Kidney capillary endothelial cell (primary cell): ENCODE data around the gene PITX2.

ENCODE experiments used
- DNase-seq: peaks from one replicate; pipeline ENCODE4 v3.0.0-alpha.2; 2018; ENCODE audit warnings: low spot score

PITX2 gene

DNA sequence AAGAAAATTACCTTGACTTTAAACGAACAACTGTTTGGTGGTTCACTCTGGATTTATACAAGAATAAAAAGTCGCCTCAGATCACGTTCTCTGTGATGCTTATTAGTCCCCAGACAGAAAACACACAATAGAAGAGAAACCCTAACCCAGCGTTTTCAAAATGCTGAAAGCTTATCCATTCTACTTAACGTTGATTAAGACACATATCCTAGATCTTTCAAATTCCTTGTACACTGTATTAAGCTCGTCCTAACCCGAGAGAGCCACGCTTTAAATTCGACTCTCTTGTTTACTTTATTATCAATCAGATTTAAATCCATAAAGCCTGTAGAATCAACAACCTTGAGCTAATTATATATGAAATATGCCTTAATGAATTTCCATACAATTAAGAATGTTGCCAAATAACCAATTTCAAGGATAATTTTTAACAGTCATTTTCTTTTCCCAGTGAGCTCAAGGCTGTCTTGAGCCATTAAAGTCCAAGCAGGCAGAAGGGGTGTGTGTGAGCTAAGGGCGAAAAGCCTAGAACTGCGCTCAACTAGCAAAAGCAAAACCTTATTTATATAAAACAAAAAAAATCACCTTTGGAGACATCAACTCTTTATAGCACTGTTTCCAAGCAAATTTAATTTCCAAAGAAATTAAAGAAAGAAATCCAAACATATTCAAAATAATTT, 981 bp upstream of the PITX2 start:
- no peak for DNase-seq

DNA sequence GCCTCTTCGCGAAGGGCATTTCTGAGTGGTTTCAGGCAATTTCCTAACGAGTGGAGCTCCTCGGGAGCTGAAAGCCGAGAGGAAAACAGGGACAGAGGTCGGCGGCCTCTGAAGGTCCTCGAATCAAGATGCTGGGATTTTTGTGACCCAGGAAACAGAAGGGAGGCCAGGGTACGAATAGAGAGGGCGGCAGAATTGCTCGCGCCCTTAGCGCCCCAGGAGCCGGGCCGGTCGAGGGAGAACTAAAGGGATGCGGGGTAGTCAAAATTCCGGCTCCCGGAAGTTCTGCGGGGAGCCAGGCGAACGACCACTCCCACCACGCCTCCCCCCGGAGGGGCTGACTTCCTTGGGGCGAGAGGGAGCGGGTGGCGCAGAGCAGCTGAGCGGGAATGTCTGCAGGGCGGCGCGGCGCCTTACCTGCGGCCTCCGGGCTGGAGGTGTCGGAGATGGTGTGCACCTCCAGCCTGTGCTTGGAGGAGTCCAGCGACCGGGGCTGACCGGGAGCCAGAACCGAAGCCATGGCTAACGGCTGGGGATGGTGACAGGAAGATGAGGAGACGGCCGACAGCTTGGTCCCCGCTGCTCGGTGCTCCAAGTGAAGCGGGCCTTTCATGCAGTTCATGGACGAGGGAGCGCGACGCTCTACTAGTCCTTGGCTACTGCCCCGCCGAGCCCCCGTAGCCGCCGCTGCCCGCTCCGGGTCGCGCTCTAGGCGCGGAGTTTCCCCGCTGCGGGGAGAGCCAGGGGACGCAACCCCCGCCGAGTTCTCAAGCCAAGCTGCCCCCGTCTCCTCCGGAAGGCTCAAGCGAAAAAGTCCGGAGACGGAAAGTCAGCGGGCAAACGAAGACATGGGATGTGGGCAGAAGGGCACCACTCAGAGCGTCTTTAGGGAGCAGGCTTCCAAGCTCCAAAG, 782 bp downstream of the PITX2 start:
- no peak for DNase-seq

DNA sequence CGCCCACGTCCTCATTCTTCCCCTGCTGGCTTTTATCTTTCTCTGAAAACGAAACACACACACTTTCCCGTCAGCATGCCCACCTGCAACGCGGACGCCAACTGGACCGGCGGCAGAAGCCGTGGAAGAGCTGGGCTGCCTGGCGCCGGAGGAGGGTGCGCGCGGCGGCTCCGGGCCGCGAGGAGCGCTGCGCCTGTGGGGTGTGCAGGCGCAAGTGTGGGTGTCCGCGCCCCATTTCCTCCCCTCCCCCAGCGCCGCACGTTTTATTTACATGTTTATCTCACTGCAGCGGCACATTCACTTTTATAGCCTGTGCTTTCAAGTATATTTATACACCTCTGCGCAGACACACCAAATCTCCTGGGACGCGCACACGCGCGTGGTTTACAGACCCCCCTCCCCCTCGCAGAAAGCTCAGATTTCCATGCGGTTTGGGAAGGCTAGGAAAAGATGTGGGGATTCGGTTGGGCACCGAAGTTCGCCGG, 1.5 kb downstream of the PITX2 start:
- DNase-seq = no peak

DNA sequence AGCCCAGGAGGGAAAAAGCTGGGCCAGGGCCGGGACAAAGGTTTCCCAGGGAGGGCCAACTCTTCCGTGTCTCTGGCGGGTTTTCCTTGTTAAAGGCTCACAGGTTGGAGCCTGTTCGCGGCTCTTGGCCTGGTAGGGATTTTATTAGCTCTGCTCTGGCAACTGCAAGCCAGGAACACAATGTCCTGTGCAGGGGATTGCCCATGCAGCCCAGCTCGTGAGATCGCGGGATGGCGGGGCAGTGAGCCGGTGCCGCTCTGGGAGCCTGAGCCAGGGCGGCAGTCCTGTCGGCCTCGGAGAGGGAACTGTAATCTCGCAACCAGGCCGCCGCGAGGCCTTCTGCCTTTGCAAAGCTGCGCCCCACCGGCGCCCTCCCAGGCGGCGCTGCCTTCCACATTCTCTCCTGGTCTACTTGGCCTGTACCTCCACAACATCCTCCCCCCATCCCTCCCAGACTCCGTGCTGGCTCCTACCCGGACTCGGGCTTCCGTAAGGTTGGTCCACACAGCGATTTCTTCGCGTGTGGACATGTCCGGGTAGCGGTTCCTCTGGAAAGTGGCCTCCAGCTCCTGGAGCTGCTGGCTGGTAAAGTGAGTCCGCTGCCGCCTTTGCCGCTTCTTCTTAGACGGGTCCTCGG, 2.1 kb downstream of the PITX2 start:
- no peak for DNase-seq

DNA sequence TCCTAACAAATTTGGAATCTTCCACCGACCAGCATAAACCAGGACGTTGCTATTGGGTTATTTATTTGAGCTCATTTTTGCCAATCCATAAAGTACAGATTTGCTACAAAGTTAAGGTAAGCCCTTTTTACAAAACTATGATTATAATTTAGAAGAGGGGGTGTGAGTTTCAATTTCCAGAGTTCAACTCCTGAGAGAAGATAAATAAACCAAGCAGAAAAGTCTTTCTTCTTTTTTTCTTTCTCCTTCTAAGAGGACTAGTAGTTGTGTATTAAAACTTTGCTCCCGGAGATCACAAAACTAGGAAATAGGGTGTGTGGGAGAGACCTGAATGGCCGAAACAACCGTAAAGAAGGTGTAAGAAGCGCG, 2.6 kb downstream of the PITX2 start:
- DNase-seq = no peak

DNA sequence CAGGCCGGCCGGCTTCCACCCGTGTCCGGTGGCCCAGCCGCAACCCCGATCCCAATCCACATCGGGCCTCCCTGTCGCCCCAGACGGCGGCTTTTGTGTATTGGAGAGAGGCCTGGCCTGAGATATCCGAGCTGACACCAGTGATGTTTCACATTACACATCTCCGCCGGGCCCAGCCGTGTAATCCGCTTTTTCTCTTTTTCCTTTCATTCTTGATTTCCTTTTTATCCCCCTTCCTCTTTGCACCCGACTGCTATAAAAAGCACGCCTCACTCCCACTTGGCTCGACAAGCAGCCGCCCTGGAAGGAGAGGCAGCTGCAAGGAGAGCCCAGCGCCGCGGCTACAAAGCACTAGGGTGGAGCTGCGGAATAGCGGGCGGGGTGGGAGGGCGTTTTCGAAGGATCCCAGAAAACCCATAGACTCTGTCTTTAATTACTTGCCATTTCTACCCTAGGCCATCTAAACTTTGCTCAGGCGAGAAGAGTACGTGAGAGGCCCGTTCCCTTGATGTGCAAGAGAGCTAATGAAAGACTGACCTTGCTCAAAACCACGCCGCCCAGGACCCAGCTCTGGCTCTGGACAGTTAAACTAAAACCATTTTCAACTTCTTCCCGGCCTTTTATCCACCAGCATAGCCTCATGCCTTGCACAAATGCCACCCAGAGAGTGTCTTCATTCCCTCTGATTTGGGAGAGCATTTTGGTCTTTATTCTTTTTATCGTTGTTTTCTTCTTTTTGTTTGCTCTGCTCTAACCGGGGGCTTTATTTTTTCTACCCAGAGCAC, 3.2 kb downstream of the PITX2 start:
- no peak for DNase-seq

DNA sequence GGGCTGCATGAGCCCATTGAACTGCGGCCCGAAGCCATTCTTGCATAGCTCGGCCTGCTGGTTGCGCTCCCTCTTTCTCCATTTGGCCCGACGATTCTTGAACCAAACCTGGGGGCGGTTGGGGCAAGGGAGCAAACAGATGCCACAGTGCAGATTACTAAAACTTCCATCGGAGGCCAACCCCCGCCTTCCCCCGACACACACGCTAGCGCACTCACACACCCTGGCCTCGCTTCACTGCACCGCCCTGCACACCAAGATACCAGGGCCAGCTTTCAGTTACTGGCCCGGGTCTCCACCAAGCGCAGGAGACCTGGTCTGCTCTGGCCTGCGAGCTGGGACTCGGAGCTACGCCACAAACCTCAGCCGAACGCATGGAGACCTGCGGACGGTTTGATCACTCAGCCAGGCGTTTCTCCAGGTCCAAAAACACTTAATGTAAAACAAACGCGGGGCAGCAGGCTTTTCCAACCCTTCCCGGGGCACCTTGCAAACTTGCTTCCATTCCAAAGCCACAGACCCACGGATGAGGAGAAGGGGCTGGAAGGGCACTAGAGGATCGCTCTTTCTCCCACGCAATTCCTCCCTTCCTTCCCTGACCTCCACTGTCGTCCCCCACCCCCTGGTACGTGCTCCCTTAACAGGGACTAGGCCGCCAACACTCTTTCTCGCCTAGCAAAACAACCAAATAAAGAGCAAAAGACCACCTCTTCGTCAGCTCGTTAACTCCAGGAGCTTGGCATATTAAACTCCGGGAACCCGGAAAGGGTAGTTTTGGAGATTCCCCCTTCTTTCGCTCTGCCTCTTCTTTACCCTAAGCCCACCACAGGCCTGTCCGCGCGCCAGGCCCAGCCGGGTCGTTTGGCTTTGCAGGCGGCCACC, 4.1 kb downstream of the PITX2 start:
- no peak for DNase-seq

DNA sequence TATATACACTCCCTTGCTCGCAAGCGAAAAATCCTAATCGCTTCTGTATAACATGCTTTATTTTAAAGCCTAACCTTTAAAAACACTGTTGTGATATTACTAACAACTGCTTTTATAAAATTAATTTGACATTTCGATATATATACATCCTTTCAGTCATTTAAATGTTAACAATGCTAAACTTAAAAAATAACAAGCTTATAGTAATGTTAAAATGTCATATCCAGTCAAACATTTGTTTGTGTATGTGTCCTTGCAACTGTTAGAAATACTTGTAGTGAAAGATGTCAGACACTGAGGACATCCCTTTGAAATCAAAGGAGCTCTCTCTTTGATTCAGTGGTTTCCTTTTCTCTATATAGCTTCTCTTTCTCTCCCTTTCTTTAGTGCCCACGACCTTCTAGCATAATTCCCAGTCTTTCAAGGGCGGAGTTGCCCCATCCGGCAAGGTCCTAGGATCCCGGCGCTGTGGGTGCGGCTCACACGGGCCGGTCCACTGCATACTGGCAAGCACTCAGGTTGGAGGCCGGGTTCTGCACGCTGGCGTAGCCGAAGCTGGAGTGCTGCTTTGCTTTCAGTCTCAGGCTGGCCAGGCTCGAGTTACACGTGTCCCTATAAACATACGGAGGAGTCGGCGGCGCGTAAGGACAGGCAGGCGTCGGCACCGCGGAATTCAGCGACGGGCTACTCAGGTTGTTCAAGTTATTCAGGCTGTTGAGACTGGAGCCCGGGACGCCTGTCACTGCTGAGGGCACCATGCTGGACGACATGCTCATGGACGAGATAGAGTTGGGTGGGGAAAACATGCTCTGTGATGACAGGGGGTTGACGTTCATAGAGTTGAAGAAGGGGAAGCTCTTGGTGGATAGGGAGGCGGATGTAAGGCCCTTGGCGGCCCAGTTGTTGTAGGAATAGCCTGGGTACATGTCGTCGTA, 5.0 kb downstream of the PITX2 start:
- no peak for DNase-seq

DNA sequence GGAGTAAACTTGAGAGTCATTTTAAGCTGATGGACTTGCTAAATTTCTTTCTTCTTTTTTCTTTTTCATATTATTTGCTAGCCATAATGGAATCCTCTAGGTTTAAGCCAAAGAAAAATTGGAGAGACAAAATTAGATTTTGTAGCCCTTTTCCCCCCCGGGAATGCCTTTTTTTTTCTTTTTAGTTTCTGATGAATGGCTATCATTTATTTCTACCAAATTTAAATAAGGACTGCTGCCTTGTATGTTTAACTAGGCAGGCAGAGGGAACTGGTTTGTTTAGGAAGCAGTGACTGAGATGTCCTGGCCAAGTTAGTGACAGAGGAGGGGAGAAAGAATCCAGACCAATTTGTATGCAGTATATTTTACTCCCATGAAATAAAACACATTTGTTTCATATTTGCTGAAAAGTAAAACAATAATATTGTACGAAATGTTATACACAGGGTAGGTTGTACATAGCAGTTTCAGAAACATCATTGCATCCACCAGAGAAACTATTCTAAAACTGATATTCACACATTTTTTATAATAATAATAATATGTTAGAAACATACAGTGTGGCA, 5.7 kb downstream of the PITX2 start:
- DNase-seq = no peak

DNA sequence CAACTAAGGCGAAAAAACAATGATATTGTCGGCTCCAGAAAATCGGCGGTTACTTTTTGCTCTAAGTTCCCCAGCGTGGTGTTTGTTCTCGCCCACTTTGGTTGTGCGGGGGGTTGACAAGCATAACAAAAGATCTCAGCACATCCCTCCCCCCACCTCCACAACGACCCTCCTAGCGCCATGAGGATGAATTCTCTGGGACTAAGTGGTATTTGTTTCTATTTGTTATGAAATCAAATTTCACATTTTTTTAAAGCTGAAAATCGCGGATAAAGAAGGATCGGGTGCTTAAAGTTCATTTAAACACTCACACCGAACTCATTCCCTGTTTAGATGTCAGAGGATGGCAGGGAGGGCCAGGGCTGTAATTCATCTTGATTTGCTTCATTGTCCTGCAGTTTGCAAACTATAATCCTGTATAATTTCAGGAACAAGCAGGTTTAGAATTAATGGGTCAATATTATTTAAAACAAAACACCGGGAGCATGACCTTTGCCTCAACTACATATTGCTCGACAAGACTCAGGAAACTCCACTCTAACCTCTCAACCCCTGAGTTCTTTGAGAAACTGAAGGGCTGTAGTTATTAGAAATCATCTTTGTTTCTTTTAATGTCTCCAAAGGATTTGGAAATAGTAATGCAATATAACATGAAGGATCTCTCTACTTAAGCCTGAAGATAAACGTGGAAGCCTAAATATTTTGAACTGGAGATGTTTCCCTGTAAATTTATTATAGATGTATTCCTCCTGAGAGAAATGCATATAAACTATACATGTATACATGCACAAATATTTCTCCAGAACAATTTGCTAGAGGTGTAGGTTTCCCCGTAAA, 6.4 kb downstream of the PITX2 start:
- DNase-seq = no peak

DNA sequence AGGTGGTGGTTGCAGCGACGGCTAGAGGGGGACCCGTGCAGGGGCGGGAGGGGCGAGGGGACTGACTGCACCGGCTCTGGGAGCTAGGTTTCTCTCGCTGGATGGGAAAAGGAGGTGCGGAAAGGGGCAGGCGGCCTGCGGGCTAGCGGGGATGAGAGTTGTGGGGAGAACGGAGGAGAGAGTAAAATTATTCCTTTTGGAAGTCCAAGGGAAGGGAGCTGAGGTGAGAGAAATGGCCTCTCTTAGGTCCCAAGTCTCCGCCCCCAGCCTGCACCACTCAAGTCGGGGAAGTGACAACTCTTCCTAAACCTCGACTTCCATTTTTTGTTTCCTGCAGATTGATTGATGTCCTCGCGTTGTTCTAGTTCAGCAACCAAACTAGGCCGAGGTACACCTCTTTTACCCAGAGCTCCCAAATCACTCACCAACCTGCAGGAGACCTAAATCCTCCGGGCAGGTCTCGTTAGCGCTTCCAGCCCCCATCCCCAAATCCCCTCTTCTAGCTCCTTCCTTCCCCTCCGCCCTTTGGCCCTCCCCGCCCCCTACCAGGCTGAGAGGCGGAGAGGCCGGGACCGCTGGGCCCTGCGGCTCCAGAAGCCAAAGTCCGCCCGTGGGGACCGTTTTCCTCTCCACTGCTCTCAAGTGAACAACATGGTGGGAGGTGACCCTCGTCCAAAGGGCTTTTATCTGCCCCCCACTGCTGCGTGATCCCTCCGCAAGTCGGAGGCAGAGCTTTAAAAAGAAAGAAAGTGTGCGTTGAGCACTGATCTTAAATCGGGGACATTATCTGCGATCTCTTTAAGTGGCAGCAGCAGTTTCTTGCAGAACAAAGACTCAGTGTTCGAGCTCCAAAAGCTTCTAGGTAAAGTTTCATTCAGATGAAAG, 7.3 kb downstream of the PITX2 start:
- no peak for DNase-seq

DNA sequence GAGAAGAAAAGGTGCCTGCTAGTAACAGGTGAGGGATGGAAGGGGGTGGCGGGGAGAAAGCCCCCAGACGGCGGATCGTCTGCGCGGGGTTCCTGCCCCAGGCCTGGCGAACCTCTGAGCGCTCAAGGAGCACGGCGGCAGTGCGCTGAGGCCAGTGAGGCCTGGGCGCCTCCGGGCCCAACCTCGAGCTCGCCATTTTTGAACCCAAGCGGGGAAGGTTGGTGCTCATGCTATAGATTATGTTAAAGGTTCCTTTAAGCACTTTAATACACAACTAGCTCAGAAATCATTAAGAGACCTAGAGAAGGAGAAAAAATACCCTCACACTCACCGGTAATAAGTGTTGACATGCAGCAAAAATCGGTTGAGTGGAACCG, 7.9 kb downstream of the PITX2 start:
- DNase-seq = no peak

DNA sequence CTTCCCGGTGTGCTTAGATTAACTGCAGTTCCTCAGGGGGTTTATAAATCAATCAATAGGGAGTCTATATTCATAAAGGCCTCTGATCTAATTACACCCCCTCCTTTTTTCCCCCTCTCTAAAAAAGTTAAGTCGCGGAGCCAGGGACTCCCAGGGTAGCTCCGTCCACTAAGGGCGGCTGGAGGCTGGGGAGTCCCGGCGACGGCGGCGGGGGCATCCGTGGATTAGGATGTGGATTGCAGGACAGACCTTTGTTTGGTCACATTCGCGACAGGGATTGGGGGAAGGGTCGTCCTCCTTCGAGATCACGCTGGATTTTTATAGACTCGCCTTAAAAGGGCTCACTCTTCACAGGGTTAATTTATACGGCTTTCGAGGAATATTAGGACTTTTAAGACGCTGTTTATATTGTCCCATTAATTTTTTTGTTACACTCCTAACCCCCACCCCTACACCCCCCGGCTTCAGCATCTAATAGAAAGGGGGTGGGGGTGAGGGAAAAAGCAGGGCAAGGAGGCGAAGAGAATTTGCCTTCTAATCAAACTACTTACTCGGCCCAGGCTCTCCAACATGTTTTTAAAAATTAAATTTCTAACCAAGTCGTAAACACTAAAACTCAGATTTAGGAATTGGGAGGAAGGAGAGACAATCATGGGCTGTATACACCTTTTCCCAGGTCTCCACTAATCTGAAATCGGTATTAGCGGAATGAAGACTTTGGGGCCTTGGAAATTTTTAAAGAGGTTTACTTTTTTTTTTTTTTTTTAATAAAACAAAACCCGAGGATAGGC, 8.5 kb downstream of the PITX2 start:
- no peak for DNase-seq

DNA sequence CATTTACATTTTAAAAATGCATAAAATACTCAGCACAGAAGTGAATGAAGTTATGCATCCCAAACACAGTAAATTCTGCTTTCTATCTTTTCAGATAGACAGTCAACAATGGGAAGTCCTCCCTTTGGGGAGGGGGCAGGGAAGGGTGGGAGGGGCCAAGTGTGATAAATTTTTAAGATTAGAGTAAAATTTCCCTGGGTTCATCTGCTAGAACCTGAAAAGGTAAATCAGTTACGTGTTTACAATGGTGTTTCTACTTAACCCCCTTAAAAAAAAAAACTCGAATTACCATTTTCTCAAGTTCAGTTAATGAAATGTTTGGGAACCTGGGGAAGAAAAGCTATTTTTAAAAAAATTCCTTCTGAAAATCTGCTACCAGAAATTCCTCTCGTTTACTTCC, 9.1 kb downstream of the PITX2 start:
- DNase-seq = no peak

DNA sequence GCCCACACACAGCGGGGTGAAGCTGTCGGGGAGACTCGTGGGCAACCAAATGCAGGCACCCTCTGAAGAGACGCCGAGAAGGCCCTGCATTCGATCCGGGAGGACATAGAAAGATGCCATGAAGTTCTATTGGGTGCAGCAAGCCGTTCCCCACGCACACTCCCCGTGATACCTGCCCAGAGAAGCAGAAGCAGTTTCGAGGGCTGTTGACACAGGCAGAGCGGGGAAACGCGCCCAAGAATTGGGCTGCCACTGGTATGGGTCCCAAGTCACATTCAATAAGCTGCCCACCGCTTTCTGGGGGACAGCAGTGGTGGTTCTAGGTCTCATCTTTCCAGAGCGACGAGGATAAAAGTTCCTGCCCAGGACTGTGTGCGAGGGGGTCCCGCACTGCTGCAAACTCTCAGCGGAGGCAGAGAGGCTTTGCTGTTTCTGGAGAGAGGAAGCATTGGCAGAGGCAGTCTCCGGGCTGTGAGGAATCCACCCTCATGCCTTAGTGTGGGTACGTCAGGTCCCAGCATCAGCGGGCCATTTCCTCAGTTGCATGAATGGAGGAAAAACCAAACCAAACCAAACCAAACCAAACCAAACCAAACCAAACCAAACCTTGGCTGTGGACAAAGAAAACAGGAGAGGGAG, 10.1 kb downstream of the PITX2 start:
- DNase-seq = no peak

DNA sequence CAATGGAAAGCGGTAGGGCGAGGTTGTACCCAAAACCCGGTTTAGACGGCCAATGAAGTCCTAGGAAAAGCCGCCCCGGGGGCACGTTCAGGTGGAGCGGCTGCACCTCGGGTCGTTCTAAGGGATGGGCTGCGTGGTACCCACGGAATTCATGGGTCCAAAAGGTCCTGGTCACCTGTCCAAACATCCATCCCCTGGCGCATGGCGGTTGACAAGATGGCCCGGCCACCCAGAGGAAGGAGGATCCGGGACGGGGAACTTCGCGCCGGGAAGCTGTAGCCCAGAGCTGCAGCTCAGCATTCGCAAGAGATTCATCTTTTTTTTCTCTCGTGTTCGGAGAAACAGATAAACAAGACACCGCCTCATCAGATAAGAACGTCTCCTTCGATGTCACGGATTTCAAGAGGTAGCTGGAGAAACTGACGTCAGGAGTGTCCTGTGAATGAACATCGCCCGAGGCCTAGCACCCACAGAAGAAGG, 10.9 kb downstream of the PITX2 start:
- no peak for DNase-seq
